Activated T-cell treated with anti-CD3 and anti-CD28 coated beads for 48 hours (primary cell): ENCODE measurements around the gene CFB.
A peak's percentile ranks its signal among the peaks of the same experiment; 100 is the strongest.
"Not testable (repeated sequence)": the region's sequence is repeated elsewhere in the genome, so short reads cannot be mapped to it uniquely, and the experiment has no call there.

Experiments
- DNase-seq: peaks from one replicate; pipeline ENCODE4 v3.0.0-alpha.2; 2020; ENCODE audit warnings: low read depth

The CFB gene

DNA sequence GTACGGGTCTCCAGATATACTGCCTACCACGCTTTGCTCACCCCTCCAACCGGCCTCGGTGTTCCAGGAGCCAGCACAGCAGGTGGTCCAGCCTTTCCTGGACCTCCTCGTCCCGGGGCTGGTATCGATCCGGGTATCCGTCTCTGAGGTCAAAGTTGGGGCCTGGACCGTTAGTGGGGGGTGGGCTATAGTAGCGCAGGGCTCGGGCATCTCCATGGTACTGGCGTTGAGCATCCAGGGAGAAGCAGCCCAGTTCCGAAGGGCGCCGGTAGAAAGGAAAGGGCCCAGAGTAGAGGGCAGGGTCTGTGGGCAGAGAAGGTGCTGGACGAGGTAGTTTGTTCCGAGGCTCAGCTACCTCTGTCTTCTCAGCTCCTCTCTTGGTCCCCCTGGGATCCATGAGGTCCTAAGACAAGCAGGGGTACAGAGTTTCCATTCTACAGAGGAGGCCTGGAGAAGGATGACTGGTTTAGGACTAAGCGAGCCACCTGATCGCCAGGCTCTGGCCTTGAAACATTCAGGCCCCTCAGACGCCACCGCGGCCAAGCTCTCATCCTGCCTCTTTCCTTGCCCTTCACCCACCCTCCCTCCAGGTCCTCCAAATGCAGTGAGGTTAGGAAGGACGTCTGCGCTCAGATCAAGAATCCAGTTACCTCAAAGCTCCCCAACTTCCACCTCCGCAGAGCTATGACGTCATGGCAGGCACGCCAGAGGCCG lies 25.5 kb downstream of the CFB start:
- DNase-seq: no peak

GRCh38 chr6:31971993-31972708 lies 26.3 kb downstream of the CFB start, which contains the start of gene DXO:
Gene DXO, minus strand, starts transcription at chr6:31972138. Its CDS starts 463 bp downstream, at chr6:31971675.
- peak; percentile 98 for DNase-seq

- no peak for DNase-seq
These were observed 26.9 kb downstream of the CFB start for GRCh38 chr6:31972709-31973350.

DNA sequence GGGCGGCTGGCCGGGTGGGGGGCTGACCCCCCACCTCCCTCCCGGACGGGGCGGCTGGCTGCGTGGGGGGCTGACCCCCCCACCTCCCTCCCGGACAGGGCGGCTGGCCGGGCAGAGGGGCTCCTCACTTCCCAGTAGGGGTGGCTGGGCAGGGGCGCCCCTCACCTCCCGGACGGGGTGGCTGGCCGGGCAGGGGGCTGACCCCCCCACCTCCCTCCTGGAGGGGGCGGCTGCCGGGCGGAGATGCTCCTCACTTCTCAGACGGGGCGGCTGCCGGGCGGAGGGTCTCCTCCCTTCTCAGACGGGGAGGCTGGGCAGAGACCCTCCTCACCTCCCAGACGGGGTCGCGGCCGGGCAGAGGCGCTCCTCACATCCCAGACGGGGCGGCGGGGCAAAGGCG lies 30.2 kb downstream of the CFB start:
- not testable (repeated sequence) for DNase-seq

GRCh38 chr6:31977816-31978431 lies 32.0 kb downstream of the CFB start:
- no peak for DNase-seq

- DNase-seq: no peak
These were observed 32.9 kb downstream of the CFB start for GRCh38 chr6:31978831-31979230.

DNA sequence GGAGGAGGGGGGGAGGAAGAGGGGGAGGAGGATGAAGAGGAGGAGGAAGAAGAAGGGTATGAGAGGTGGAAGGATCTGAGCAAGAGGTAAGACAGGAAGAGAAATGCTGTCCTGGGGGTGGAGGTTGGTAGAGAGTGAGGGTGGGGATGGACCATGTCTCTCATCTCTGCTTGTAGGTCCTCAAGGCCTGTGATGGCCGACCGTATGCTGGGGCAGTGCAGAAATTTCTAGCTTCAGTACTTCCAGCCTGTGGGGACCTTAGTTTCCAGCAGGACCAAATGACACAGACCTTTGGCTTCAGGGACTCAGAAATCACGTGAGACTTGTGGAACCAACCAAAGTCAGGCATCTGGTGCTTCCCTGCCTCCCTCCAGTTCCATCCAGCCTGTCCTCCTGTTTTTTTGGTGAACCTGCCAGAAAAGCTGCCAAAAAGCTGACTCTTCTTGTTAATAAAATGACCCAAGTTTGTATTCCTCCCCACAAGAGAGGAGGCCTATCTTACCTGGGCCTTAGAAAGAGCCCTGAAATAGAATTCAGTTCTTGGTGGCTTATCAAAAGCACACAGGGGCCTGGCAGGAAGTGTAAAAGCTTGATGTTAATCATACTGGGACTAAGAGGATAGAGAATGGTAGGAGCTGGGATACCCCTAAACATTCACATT lies 33.5 kb downstream of the CFB start:
- no peak for DNase-seq

DNA sequence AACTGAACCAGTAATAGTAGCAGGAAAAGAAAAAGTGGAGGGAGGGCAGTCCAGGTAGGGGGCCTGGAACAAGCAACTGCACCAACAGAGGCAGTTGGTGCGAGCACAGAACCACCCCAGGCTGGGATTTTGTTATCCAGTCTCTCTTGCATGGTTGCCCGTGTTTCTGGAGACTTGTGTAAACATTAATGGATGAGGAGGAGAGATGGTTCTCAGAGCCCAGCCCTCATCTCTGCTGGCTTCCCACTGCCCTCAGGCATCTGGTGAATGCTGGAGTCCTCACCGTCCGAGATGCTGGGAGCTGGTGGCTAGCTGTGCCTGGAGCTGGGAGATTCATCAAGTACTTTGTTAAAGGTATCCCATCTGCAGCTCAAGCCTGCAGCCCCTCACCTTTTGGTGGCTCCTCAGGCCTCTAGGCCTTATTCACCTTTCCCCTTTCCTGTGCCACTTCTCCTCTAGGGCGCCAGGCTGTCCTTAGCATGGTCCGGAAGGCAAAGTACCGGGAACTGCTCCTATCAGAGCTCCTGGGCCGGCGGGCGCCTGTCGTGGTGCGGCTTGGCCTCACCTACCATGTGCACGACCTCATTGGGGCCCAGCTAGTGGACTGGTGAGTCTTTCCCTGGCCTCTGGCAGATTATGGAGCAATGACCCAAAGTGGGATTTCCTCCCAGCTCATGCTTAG lies 34.4 kb downstream of the CFB start:
- not testable (repeated sequence) for DNase-seq

DNA sequence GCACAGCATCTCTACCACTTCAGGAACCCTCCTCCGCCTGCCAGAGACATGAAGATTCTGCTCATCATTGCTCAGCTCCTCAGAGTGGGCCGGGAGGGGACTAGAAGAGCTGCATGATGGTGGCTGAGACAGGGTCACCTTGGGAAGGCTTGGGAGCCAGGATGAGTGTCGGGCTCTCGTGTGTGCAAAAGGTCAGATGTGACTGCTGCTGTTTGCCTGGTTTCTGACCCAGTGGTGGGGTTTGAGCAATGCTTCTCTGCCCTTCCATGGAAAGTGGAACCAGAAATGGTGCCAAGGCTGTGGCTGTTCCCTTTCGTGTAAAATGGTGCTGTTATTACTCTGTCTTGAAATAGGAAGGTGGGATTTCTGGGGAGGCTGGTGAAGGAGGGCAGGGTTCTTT lies 35.1 kb downstream of the CFB start:
- not testable (repeated sequence) for DNase-seq

DNA sequence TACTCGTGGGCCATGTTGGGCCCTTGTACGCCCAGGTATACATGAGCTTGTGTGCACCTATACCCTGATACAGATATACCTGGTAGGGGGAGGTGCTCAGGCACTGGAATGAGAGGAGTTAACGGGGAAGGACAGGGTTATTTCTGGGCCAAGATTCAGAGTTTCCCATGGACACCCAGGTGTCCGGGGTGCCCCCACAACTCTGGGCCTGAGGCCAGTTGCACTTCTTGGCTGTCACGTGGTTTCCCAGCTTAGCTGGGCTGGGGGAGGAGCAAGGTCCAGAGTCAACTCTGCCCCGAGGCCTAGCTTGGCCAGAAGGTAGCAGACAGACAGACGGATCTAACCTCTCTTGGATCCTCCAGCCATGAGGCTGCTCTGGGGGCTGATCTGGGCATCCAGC lies 35.8 kb downstream of the CFB start, which contains the start of gene C4A:
Gene C4A (plus strand): TSS at position 314 of the 400 bp plus-strand sequence. CDS start 51 bp downstream, at position 365.
- not testable (repeated sequence) for DNase-seq

- DNase-seq: not testable (repeated sequence)
These were observed 43.5 kb downstream of the CFB start for GRCh38 chr6:31989363-31989762.

DNA sequence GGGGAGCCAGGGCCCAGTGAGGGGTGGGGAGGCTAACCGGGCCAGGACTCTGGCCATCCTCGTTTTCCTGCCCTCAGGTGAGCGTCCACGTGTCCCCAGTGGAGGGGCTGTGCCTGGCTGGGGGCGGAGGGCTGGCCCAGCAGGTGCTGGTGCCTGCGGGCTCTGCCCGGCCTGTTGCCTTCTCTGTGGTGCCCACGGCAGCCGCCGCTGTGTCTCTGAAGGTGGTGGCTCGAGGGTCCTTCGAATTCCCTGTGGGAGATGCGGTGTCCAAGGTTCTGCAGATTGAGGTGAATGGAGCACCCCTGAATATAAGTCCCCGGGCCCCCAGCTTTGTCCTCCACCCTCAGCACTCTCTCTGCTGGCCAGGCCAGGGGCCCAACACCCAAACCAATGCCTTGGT lies 48.5 kb downstream of the CFB start:
- DNase-seq: not testable (repeated sequence)

GRCh38 chr6:31996385-31996784 lies 50.5 kb downstream of the CFB start:
- DNase-seq: not testable (repeated sequence)
